OCI-LY7 (cell line): ENCODE data around the gene CEACAM4. TPM values are rescaled to one million over a fixed set of nuclear protein-coding genes. Genes with fewer than 3 reads are reported as not detected.

ENCODE experiments used
- BruUV-seq: library from RNA; stranded (reverse); fragments of 400-500 nt; replicated peaks from 2 replicates; lab custom pipeline; 2021; lab: Mats Ljungman, UMichigan
- CTCF ChIA-PET: fragments of 300-600 bp; sonication (Branson Sonifier 250); formaldehyde crosslinking; loops from one replicate; lab custom pipeline; 2022; ENCODE audit warnings: antibody characterized with exemption; ENCODE audit not compliant: unreplicated experiment; lab: Charles Lee
- POLR2A ChIA-PET: fragments of 300-600 bp; sonication (Branson Sonifier 250); formaldehyde crosslinking; loops from one replicate; lab custom pipeline; 2022; ENCODE audit warnings: antibody characterized with exemption; lab: Charles Lee
- DNase-seq: peaks from one replicate; pipeline ENCODE4 v3.0.0-alpha.2; 2015; ENCODE audit warnings: low spot score
- H2AFZ ChIP-seq: fragments of 200-600 bp; sonication (generic), shearing (Covaris generic); 2 replicates; pipeline ENCODE4 v1.6.1; 2014; ENCODE audit warnings: mild to moderate bottlenecking, antibody characterized with exemption, low read length, moderate library complexity
- H3K27ac ChIP-seq: fragments of 200-600 bp; sonication (generic); 2 replicates; pipeline ENCODE4 v1.5.1; 2014; ENCODE audit warnings: mixed run types, low read depth, mild to moderate bottlenecking, moderate library complexity, low read length, inconsistent platforms; ENCODE audit not compliant: poor library complexity, severe bottlenecking
- H3K36me3 ChIP-seq: fragments of 200-600 bp; sonication (generic); 2 replicates; pipeline ENCODE4 v1.6.1; 2014; ENCODE audit warnings: mild to moderate bottlenecking, antibody characterized with exemption, low read length, moderate library complexity, mixed read lengths; ENCODE audit not compliant: insufficient read depth
- H3K4me1 ChIP-seq: fragments of 200-600 bp; sonication (generic); 2 replicates; pipeline ENCODE4 v1.5.1; 2014; ENCODE audit warnings: mild to moderate bottlenecking, low read length; ENCODE audit not compliant: insufficient read depth, poor library complexity, severe bottlenecking
- H3K4me2 ChIP-seq: fragments of 200-600 bp; sonication (generic); 2 replicates; pipeline ENCODE4 v1.6.1; 2014; ENCODE audit warnings: mild to moderate bottlenecking, low read length
- H3K4me3 ChIP-seq: fragments of 200-600 bp; sonication (generic); 2 replicates; pipeline ENCODE4 v1.5.1; 2014; ENCODE audit warnings: mild to moderate bottlenecking, low read depth, low read length; ENCODE audit not compliant: poor library complexity, severe bottlenecking
- H3K79me2 ChIP-seq: fragments of 200-600 bp; sonication (generic); 2 replicates; pipeline ENCODE4 v1.6.1; 2016; ENCODE audit warnings: low read depth, mild to moderate bottlenecking, low read length, moderate library complexity, mixed read lengths; ENCODE audit not compliant: insufficient read depth
- H3K9me2 ChIP-seq: fragments of 200-600 bp; sonication (generic); 2 replicates; pipeline ENCODE4 v1.6.1; 2016; ENCODE audit warnings: mild to moderate bottlenecking, low read length, mixed read lengths; ENCODE audit not compliant: insufficient read depth
- H3K9me3 ChIP-seq: fragments of 200-600 bp; sonication (generic); 2 replicates; pipeline ENCODE4 v1.6.1; 2014; ENCODE audit warnings: mild to moderate bottlenecking, mixed run types, low read length, mixed read lengths
- H4K20me1 ChIP-seq: fragments of 200-600 bp; sonication (generic); 2 replicates; pipeline ENCODE4 v1.6.1; 2014; ENCODE audit warnings: mild to moderate bottlenecking, antibody characterized with exemption, low read length, moderate library complexity, mixed read lengths; ENCODE audit not compliant: insufficient read depth
- EZH2phosphoT487 ChIP-seq: fragments of 200-600 bp; sonication (generic); IDR thresholded peaks from 2 replicates; pipeline ENCODE4 v1.6.1; 2018; ENCODE audit warnings: low read depth, borderline replicate concordance, mild to moderate bottlenecking, mixed run types, antibody characterized with exemption, low read length, moderate library complexity, mixed read lengths
- intact Hi-C: fragments of 100-400 bp; cut with micrococcal nuclease; formaldehyde crosslinking; loops from one replicate; pipeline ENCODE4 v1.10.0; 2022; ENCODE audit not compliant: unreplicated experiment
- small RNA-seq: library from RNA; depleted of rRNA; stranded (forward); fragments of <200 nt; gene quantifications from one replicate; pipeline ENCODE3, GENCODE V24; 2014
- total RNA-seq, 2 experiments: library from RNA; depleted of rRNA in 1 of 2; stranded (reverse); fragments of >200 nt in 1 of 2; shearing (Covaris generic) in 1 of 2; gene quantifications; 2 replicates each; pipeline ENCODE4 v1.2.3, GENCODE V29; 2014 to 2022
- TF ChIP-seq, protein P1 (sequence below): fragments of 200-600 bp; sonication (generic); conservative IDR thresholded peaks from 2 replicates; pipeline ENCODE4 v1.5.1; 2014; ENCODE audit warnings: mild to moderate bottlenecking, antibody characterized with exemption, low read length, moderate library complexity, mixed read lengths

CEACAM4 gene
- total RNA-seq, 2 experiments from 2014 or later = not detected

DNA sequence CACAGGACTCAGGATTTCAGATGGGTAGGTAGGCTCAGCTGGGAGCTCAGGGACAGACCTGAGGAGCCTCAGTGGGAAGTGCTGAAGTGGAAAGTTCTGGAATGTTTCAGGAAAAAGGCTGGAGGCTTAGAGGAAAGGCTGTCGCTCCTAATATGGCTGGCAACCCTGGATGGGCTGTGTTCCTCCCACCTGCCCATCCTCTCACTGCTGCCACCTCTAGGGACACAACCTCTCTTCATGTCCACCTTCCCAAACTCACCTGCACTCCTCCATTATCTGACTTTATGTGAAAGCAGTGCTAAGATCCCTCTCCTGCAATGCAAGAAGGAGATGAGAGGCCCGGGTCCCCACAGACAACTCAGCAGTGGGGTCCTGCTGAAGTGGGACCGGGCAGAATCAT, 56.7 kb downstream of the CEACAM4 start:
- H2AFZ ChIP-seq = no peak overlapping the region
- H4K20me1 ChIP-seq = no peaks in the 10 kb centered on the region
- no TSS peak for BruUV-seq
- H3K4me1 ChIP-seq = peaks cover 4% of the 10 kb centered on the region
- no peak overlapping the region for H3K4me3 ChIP-seq
- intact Hi-C loops = loop anchor here (2.0 kb wide), 2 partner anchors 53 to 121 kb away; no protein-coding TSS in a partner anchor
- H3K4me2 ChIP-seq = no peak overlapping the region
- CTCF ChIA-PET = interaction anchor here (0.6 kb wide), 2 partner anchors 132 to 159 kb away, joined by 3 to 5 read pairs; no protein-coding TSS in a partner anchor
- POLR2A ChIA-PET = no interaction called here
- no peaks in the 10 kb centered on the region for H3K79me2 ChIP-seq
- no peaks in the 10 kb centered on the region for H3K9me3 ChIP-seq
- peaks cover 23% of the 10 kb centered on the region for H3K36me3 ChIP-seq
- H3K9me2 ChIP-seq = no peaks in the 10 kb centered on the region
- no peak for DNase-seq
- TF ChIP-seq, protein P1, sequence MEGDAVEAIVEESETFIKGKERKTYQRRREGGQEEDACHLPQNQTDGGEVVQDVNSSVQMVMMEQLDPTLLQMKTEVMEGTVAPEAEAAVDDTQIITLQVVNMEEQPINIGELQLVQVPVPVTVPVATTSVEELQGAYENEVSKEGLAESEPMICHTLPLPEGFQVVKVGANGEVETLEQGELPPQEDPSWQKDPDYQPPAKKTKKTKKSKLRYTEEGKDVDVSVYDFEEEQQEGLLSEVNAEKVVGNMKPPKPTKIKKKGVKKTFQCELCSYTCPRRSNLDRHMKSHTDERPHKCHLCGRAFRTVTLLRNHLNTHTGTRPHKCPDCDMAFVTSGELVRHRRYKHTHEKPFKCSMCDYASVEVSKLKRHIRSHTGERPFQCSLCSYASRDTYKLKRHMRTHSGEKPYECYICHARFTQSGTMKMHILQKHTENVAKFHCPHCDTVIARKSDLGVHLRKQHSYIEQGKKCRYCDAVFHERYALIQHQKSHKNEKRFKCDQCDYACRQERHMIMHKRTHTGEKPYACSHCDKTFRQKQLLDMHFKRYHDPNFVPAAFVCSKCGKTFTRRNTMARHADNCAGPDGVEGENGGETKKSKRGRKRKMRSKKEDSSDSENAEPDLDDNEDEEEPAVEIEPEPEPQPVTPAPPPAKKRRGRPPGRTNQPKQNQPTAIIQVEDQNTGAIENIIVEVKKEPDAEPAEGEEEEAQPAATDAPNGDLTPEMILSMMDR = no peak
- no peak for TF ChIP-seq EZH2phosphoT487
- no peak overlapping the region for H3K27ac ChIP-seq

DNA sequence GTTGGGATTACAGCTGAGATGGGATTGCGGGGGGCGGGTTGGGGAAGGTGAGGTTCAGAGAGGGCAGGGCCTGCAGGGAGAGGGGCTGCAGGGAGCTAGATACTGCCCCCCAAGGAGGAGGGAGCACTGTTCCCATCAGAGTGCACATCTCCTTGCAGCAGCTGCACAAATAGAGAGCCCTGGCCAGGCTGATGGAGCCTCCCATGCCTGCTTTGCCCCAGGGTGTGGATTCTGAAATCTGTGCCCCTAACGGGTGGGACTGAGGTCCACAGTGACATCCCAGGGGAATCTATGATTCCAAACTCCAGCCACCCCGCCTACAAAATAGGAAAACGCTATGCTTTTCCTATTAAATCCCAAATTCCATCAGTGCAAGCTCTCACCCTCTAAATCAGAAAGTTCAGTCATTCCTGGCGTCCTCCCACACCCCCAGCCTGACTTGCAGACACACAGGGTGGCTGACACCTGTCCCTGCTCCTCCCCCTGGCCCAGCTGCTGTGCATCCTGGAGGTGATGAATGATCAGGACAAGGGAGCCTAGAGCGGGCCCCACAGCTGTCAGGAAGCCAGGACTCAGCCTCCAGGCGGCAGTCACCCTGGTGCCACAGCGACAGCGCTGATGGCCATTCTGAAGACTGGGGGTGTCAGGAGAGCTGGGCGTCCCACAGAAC, 57.3 kb downstream of the CEACAM4 start:
- no peak overlapping the region for H3K4me3 ChIP-seq
- H3K27ac ChIP-seq = no peak overlapping the region
- intact Hi-C loops = loop anchor here (2.0 kb wide), 2 partner anchors 53 to 121 kb away; no protein-coding TSS in a partner anchor
- no peaks in the 10 kb centered on the region for H3K9me2 ChIP-seq
- no peaks in the 10 kb centered on the region for H3K9me3 ChIP-seq
- H4K20me1 ChIP-seq = no peaks in the 10 kb centered on the region
- CTCF ChIA-PET = interaction anchor here (0.6 kb wide), 1 partner anchor 159 kb away, joined by 5 read pairs; no protein-coding TSS in a partner anchor
- POLR2A ChIA-PET = interaction anchor here (1.1 kb wide), 1 partner anchor 36 kb away, joined by 4 read pairs; no protein-coding TSS in a partner anchor
- H3K36me3 ChIP-seq = peaks cover 23% of the 10 kb centered on the region
- peaks cover 4% of the 10 kb centered on the region for H3K4me1 ChIP-seq
- H3K79me2 ChIP-seq = no peaks in the 10 kb centered on the region
- BruUV-seq = no TSS peak
- no peak for DNase-seq
- TF ChIP-seq EZH2phosphoT487 = no peak
- TF ChIP-seq, protein P1 = no peak
- H2AFZ ChIP-seq = no peak overlapping the region
- H3K4me2 ChIP-seq = no peak overlapping the region

Small RNA genes within 50 kb of the gene (small RNA-seq; reads per million reads assigned to genes)
- gene AC243960.4 = not detected

Other genes starting within 250 kb of the CEACAM4 start
- 48.3 and 55.8 TPM in 2 replicates for gene EXOSC5, start 229.7 kb downstream of the CEACAM4 start, total RNA-seq (2014; rRNA removed; shearing (Covaris generic))
- 36.0 and 40.0 TPM in 2 replicates for gene EXOSC5, start 229.7 kb downstream of the CEACAM4 start, total RNA-seq (2022)
- gene BCKDHA, start 229.3 kb downstream of the CEACAM4 start, total RNA-seq (2014; rRNA removed; shearing (Covaris generic)) = 34.6 and 66.4 TPM in 2 replicates
- gene BCKDHA, start 229.3 kb downstream of the CEACAM4 start, total RNA-seq (2022) = 16.8 and 17.8 TPM in 2 replicates
- gene B3GNT8, start 199.7 kb downstream of the CEACAM4 start, total RNA-seq (2014; rRNA removed; shearing (Covaris generic)) = 0.47 TPM in 1 of 2 replicates, not detected in the other
- 0.40 TPM in 1 of 2 replicates, not detected in the other for gene B3GNT8, start 199.7 kb downstream of the CEACAM4 start, total RNA-seq (2022)
- gene DMAC2, start 187.2 kb downstream of the CEACAM4 start, total RNA-seq (2014; rRNA removed; shearing (Covaris generic)) = 22.4 and 30.6 TPM in 2 replicates
- gene DMAC2, start 187.2 kb downstream of the CEACAM4 start, total RNA-seq (2022) = 40.6 and 41.6 TPM in 2 replicates
- not detected in 2 replicates for gene ERICH4, start 183.9 kb downstream of the CEACAM4 start, total RNA-seq (2014; rRNA removed; shearing (Covaris generic))
- not detected in 2 replicates for gene ERICH4, start 183.9 kb downstream of the CEACAM4 start, total RNA-seq (2022)
- gene CEACAM21, start 50.9 kb downstream of the CEACAM4 start, total RNA-seq (2014; rRNA removed; shearing (Covaris generic)) = 25.9 and 40.8 TPM in 2 replicates
- 52.5 and 56.0 TPM in 2 replicates for gene CEACAM21, start 50.9 kb downstream of the CEACAM4 start, total RNA-seq (2022)
- gene CEACAM7, start 61.2 kb upstream of the CEACAM4 start, total RNA-seq (2014; rRNA removed; shearing (Covaris generic)) = not detected in 2 replicates
- gene CEACAM7, start 61.2 kb upstream of the CEACAM4 start, total RNA-seq (2022) = not detected in 2 replicates
- not detected in 2 replicates for gene CEACAM5, start 81.6 kb upstream of the CEACAM4 start, total RNA-seq (2014; rRNA removed; shearing (Covaris generic))
- not detected in 2 replicates for gene CEACAM5, start 81.6 kb upstream of the CEACAM4 start, total RNA-seq (2022)
- gene CEACAM6, start 128.5 kb upstream of the CEACAM4 start, total RNA-seq (2014; rRNA removed; shearing (Covaris generic)) = not detected in 2 replicates
- not detected in 2 replicates for gene CEACAM6, start 128.5 kb upstream of the CEACAM4 start, total RNA-seq (2022)
- gene CEACAM3, start 169.5 kb upstream of the CEACAM4 start, total RNA-seq (2014; rRNA removed; shearing (Covaris generic)) = not detected in 2 replicates
- not detected in 2 replicates for gene CEACAM3, start 169.5 kb upstream of the CEACAM4 start, total RNA-seq (2022)
- gene LYPD4, start 217.6 kb upstream of the CEACAM4 start, total RNA-seq (2014; rRNA removed; shearing (Covaris generic)) = not detected in 2 replicates
- not detected in 2 replicates for gene LYPD4, start 217.6 kb upstream of the CEACAM4 start, total RNA-seq (2022)
- not detected in 2 replicates for gene DMRTC2, start 218.0 kb upstream of the CEACAM4 start, total RNA-seq (2014; rRNA removed; shearing (Covaris generic))
- not detected in 2 replicates for gene DMRTC2, start 218.0 kb upstream of the CEACAM4 start, total RNA-seq (2022)
- gene RPS19, start 233.2 kb upstream of the CEACAM4 start, total RNA-seq (2014; rRNA removed; shearing (Covaris generic)) = 4,018 and 4,414 TPM in 2 replicates
- gene RPS19, start 233.2 kb upstream of the CEACAM4 start, total RNA-seq (2022) = 3,803 and 3,902 TPM in 2 replicates